HG03097 (cell line): ENCODE data around the gene LRCH3.

Source experiments
- ATAC-seq: cut with Tn5 transposase; IDR thresholded peaks from one replicate; pipeline ENCODE4 v1.9.1; 2021; ENCODE audit not compliant: unreplicated experiment, low FRiP score

LRCH3 gene

DNA sequence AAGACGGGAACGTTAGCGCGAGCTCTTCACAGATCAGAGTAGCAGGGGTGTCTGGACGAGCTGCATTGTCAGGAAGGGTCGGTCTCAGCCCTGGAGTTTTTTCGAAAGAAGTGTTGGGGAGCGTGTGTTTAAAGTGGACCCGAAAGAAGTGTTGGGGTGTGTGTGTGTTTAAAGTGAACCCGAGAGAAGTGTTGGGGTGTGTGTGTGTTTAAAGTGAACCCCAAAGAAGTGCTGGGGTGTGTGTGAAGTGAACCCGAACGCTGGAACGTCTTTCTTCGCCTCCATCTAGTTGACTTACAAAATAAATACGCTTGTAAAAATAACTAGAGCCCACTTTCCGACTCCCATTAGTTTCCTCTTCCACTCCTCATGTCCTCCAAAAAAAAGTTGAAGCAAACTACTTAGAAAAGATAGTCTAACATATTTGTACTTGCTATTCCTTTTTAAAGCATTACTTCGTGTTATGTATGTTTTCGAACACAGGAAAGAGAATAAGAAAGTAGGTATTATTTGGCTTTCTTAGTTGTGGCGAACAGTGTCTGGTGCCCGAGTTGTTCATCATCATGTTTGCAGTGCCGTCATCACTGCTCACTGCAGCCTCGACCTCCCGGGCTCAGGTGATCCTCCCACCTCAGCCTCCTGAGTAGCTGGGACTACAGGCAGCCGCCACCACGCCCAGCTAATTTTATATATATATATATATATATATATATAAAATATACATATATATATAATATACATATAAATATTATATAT, 1.0 kb downstream of the LRCH3 start:
- peak; percentile 7 for ATAC-seq

DNA sequence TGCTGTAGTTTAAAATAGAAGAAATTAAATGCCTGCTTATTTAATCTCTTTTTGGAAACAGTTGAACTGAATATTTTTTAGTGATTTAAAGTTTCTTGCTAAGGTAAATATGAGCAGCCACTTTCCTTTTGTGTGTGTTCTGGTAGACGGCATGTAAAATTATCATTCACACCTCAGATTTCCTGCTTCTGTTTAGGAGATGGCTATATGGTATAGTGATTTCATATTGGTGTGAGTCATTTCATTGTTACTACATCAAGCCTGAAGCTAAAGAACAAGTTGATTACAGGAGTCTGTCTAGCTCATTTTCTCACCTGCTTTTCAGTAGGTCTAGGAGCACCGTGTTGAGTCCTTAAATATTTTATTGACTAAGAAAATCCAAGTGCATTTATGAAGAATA, 2.2 kb downstream of the LRCH3 start:
- no peak for ATAC-seq

DNA sequence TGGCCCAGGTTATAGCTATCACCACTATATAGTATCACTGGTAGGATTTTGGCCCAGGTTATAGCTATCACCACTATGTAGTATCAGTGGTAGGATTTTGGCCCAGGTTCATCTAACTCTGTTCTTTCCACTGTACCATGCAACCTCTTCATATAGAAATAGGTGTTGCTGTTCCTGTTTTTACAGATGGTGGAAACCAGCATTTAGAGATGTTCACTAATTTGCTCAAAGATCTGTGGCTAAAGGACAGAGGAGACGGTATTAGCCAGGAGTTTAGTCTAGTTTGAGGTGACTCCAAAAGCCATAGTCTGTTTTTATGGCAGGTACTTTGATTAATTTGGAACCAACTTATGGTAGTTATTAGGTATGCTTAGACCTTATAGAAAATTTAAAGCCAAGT, 3.1 kb downstream of the LRCH3 start:
- ATAC-seq, result no peak

DNA sequence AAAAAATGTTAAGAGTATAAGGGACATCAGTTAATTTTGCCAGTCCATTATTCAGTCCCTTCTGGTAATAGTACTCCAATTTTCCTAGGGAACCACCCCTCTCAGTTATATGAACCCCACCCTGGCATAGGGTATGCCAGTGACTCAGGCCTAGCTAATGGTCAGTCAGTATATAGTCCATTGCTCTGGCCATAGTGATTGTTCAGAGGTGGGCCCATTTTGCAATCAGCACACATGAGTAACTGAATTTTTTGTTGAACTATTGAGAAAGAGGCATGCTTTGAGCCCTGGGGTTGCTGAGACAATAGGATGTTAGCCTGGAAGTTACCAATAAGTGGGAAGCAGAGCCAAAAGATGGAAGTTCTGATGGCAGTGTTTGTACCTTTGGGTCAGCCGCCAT, 4.1 kb downstream of the LRCH3 start:
- ATAC-seq, result no peak

DNA sequence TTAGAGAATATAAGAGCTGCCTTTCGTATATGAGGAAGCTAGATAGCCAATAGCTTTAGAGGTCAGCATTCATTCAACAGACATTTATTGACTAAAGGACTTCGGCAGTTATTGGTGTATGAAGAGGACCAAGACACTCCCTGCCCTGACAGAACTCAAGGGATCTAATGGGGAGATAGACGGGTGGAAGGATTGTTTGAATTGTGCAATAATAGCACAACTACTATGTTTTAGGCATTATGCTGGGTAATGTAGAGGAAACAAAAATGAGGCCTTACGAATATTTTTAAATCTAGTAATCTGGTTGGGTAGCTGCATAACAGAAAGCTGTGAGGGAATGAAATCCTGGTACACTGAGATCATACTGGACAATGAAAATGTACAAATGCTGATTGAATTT, 5.0 kb downstream of the LRCH3 start:
- no peak for ATAC-seq

DNA sequence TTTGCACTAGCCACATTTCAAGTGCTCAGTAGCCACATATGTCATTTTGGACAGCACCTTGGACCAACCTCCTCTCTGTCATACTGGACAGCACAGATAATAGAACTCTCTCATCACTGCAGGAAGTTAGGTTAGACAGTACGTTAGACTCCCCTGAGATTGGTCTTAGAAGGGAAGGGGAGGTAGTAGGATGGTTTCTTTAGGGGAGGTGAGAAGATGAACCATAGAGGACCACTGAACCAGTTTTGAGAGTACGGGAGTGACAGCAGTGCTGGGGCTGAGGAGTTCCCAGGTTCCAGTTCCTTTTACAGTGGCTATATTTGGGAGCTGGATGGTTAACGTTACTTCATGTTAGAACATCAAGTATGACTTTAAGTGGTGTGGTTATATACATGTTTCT, 7.8 kb downstream of the LRCH3 start:
- peak; percentile 50 for ATAC-seq

DNA sequence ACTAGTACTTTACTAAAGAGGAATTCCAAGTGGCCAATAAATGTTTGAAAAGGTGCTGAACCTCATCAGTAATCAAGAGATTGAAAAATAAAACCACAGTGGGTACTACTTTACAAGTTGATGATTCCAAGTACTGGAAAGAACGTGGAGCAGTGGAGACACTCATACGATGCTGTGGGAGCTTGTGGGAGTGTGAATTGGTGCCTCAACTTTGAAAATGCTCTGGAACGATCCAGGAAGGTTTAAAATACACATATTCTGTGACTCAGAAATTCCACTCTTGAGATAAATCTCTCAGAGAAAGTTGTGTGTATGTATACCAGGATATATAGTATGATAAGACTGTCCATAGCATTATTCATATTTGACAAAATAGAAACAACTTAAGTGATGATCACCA, 9.3 kb downstream of the LRCH3 start:
- ATAC-seq, result no peak

DNA sequence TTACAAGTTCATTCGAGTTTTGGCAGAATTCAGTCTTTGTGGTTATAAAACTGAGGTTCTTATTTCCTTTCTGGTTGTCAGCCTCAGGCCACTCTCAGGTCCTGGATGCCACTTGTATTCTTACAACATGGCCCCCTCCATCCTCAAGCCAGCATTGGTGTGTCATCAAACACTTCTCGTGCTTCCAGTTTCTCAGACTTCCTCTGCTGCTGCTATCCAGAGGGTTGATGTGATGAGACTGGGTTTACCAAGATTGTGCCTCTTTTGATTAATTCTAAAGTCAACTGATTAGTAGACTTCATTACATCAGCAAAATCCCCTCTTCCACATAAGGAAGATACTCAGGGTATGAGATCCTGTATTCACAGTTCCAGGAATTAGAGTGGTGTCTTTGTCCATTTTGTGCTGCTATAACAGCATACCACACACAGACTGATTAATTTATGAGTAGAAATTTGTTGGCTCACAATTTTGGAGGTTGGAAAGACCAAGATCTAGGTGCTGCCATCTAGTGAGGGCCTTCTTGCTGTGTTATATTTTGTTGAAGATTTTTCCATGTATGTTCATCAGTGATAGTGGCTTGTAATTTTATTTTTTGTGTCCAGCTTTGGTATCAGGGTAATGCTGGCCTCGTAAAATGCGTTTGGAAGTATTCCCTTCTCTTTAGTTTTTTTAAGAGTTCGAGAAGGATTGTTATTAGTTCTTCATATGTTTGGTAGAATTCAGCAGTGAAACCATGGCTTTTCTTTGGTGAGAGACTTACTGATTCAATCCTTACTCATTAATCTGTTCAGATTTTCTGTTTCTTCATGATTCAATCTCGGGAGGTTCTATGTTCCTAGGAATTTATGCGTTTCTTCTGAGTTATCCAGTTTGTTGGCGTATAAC, 11.1 kb downstream of the LRCH3 start:
- ATAC-seq, result no peak

DNA sequence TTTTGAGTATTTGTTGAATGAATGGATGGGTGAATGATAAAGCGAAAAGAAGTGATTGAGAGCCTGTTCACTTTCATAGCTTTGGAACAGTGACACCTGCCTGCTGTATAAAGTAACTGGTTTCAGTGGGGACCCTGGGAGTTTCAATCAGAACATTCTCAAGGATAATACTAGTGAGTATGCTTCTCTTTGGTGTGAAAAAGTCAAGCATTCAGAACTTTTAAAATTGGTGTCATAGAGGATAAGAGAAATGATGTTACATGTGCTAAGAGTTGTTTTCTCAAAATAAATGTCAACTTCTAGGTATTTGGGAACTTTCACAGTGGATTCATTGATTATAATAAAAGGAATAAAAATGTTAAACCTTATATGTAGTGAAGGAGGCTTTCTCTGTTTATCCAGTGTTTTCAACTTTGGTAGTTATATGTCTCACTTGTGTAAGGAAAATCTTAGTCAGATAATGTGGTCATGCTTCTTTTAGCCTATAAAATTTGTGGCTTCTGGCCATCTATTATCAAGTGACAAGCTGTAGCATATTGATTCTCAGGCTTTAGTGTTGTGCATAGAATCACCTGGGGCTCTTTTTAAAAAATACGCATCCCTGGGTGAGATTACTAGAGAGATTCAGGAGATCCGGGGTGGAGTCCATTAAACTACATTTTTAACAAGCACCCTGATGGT, 11.9 kb downstream of the LRCH3 start:
- no peak for ATAC-seq

DNA sequence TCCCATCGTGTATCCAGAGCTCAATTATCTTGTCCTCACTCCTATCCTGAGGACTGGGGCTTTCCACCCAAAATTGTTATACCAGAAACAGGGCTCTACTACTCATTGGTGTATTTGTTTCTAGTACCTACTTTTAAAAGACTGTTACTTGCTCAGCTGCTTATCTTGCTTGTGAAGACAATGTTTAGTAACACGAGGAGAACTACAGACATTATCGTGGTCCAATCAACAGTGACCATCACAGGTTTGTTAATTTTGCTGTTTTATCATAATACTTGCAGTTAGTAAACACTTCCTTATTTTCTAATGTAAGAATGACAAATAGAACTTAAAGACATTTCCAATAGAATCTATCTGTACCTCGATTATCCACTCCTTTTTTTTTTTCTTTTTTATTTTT, 13.5 kb downstream of the LRCH3 start:
- no peak for ATAC-seq

DNA sequence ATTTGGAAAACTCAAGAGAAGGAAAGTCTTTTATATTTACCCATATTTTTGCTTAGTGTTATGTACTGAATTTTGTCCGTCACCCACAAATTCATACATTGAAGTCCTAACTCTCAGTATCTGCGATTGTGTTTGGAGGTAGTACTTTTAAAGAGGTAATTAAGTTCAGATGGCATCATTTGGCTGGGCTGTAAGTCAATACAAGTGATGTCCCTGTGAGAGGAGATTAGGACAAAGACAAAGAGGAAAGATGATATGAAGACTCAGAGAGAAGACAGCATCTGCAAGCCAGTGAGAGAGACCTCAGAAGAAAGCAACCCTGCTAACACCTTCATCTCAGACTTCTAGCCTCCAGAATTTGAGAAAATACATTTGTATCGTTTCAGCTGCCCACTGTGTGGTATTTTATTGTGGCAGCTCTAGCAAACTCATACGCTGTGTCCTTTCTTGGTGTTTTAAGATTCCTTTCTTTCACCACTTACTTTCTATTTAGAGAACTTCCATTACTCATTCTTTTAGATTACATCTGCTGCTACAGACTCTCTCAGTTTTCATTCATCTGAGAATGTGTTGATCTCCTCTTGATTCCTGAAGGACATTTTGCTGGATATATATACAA, 17.0 kb downstream of the LRCH3 start:
- no peak for ATAC-seq

DNA sequence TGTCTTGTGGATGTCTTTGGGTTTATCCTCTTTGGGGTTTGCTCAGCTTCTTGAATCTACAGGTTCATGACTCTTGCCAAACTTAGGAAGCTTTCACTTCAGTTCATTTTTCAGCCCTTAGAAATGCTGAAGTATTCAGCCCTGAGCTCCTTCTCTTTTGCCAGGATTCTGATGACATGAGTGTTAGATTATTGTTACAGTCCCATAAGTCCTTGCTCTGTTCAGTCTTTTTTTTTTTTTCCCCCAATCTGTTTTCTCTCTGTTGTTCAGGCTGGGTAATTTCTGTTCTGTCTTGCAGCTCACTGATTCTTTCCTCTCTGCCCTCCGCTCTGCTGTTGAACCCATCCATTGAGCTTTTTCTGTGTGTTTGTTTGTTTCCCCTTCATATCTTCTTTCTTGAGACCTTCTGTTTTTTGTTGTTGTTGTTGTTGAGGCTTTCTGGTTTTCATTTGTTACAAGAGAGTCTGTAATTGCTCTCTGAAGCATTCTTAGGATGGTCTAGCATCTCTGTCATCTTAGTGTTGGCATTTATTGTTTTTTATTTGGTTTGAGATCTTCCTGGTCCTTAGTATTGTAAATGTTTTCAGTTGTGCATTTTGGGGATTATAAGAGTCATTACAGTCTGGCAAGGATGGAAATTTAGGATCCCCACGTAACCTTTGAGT, 18.4 kb downstream of the LRCH3 start:
- ATAC-seq, result no peak

DNA sequence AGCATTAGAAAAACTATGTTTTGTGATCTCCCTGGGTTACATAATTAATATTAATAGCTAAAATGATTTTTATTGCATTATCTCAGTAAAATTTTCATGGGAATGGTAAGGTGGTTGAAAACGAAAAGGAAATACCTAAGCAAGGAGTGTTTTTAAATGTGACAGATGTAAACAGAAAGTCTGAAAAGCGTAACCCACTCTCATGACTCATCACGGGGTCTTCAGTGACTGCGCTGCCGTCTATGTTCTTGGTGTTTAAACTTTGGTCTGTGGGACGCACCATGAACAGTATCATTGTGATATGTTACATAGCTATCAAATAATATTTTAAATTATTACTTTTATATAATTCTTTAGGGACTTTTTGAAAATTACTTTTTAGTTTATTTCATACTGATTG, 19.8 kb downstream of the LRCH3 start:
- no peak for ATAC-seq

DNA sequence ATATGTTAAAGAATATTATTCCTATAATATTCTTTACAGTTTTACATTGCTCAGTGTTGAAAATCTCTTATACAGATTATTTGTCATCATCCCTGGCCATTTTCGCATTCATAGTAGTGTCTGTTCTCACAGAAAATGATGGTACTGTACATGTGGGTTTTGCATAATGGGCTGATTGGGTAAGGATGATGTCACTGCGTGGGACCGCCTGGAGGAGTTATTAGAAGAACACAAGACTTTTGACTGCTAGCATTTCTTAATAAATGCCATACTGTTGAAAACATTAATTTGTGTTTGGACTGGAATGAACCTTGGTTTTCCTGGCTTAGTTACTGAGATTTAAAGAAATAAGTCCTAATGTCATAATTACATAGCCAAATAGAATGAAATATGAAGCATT, 20.3 kb downstream of the LRCH3 start:
- no peak for ATAC-seq

DNA sequence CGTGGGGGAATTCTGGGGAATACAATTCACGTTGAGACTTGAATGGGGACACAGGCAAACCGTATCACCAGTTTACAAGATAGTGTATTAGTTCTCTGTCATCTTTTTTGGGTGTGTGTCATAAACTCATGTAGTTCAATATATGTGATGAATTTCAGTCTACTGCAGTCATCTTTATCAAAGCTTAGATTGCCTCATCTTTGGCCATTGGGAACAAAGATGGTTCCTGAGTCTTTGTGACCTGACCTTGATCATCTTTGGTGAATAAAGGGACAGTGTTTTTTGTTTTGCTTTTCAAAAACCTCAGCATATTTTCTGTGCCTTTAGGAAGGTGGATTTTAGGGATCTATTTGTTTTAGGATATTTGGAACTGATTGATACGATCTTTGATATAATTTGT, 23.3 kb downstream of the LRCH3 start:
- ATAC-seq, result no peak

DNA sequence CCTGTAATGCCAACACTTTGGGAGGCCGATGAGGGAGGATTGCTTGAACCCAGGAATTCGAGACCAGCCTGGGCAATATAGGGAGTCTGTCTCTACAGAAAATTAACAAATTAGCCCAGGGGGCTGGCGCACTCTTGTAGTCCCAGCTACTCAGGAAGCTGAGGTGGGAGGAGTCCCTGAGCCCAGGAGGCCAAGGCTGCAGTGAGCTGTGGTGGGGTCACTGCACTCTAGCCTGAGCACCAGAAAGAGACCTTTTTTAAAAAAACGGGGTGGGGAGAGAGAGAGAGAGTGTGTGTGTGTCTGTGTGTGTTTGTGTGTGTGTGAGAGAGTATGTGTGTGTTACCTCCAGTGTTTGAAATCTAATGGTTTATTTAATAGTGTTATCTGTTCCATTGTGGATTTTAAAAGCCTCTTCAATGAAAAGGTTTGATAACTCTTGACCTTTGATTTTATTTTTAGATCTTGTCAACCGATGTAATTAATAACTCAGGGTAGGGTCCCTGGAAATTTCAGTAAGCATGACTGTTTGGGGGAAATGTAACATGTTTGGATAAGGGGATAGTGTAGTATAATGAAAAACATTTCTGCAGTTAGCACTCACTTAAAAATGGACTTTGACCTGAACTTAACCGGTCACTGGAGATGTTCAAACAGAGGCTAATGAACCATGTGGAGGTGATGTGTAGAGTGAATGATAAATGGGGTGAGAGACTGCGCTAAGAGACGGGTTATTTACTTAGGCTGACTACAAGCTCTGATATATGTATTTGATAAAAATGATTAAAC, 29.7 kb downstream of the LRCH3 start:
- no peak for ATAC-seq

DNA sequence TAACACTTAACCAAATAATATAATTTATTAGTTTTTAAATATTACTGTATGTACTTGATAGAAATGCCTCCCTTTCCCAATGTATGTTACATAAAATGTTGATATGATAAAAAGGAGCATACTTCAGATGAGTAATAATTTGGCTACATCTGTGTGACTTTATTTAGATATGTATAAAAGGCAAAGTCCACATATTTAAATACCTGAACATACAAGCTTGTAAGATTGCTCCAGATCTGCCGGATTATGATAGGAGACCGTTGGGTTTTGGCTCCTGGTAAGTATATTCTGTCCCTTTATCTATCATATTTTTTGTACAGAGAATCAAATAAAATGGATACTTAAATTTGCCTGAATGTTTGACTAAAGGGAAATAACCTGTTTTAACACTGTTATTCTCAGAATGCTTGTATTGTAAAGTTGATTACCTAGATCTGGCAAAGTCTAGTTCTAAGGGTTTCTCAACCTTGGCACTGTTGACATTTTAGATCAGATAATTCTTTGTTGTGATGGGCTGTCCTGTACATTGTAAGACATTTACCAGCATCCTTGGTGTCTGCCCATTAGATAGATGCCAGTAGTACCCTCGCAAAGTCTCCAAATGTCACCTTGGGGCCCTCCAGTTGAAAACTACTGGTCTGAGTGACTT, 38.5 kb downstream of the LRCH3 start:
- ATAC-seq, result no peak

DNA sequence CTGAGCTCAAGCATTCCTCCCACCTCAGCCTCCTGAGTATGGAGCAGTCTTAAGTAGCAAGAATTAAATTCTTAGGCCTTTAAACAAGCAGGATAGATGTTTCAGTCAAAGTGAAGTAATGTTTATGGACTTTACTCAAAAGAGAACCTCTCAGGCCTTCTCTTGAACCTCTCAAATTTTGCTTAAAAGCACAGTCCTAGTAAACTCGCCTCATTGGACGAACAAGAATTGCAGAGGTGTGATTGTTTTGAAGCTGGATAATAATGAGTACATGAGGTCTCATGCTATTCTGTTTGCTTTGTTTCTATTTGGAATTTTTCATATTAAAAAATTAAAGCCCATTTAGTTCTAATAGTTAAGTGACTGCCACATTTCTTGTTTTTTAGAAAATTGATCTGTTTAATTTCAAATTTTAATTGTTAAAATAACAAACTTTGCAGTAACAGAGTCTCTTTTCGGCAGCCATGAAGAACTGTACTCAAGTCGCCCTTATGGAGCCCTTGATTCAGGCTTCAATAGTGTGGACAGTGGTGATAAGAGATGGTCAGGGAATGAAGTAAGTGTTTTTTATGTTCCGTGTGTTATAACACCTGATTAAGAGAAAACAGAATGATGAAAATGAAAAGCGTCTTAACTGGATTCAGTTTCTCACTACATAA, 39.4 kb downstream of the LRCH3 start:
- no peak for ATAC-seq

DNA sequence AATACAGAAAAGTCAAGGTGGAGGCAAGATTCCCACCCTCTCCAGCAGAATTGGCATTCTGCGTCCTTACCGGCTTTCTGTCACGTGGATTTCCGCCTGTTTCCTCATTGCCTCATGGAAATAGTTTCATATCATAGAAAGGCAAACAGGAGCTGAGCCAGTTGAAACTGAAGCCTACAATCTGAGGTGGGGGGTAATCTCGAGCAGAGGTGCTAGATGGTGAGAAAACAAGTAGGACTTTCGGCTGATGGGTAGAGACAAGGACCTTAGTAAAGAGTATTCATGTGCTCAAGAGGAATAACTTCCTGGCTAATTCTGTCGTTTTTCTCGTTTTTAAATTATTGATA, 39.9 kb downstream of the LRCH3 start:
- ATAC-seq, result no peak
